IPS-18c (cell line): Measurements from ENCODE around the gene HIPK1.
"Not testable (repeated sequence)": the region's sequence is repeated elsewhere in the genome, so short reads cannot be mapped to it uniquely, and the experiment has no call there.

Experiments used
- H3K4me3 ChIP-seq: 2 replicates; pipeline ENCODE4 v1.7.0; 2013; ENCODE audit warnings: low read depth, mild to moderate bottlenecking, low read length, moderate library complexity; ENCODE audit not compliant: insufficient read depth
- H3K9me3 ChIP-seq: one replicate; pipeline ENCODE4 v1.6.1; 2013; ENCODE audit warnings: mild to moderate bottlenecking, low read length, moderate library complexity; ENCODE audit not compliant: control insufficient read depth, insufficient read depth

The HIPK1 gene

GRCh38 chr1:113934511-113935055, 5.5 kb downstream of the HIPK1 start:
- no peaks in the 10 kb centered on the region for H3K9me3 ChIP-seq
- no peak overlapping the region for H3K4me3 ChIP-seq

GRCh38 chr1:113935176-113935575, 6.1 kb downstream of the HIPK1 start:
- no peak overlapping the region for H3K4me3 ChIP-seq
- no peaks in the 10 kb centered on the region for H3K9me3 ChIP-seq

- H3K4me3 ChIP-seq = no peak overlapping the region
- H3K9me3 ChIP-seq = peaks cover 2% of the 10 kb centered on the region
Measured at GRCh38 chr1:113935970-113936369, 6.8 kb downstream of the HIPK1 start.

GRCh38 chr1:113937146-113937545, 8.0 kb downstream of the HIPK1 start:
- H3K9me3 ChIP-seq = peaks cover 2% of the 10 kb centered on the region
- no peak overlapping the region for H3K4me3 ChIP-seq

GRCh38 chr1:113938192-113938591, 9.1 kb downstream of the HIPK1 start:
- H3K9me3 ChIP-seq = peaks cover 2% of the 10 kb centered on the region
- no peak overlapping the region for H3K4me3 ChIP-seq

- Histone ChIP-seq H3K9me3 (peaks cover 2% of the 10 kb centered on the region), H3K4me3 (no peak overlapping the region)
Measured at GRCh38 chr1:113940365-113941244, 11.5 kb downstream of the HIPK1 start.

- H3K9me3 ChIP-seq = peaks cover 2% of the 10 kb centered on the region
- H3K4me3 ChIP-seq = no peak overlapping the region
Measured at GRCh38 chr1:113941245-113941559, 12.1 kb downstream of the HIPK1 start.

- Histone ChIP-seq H3K4me3 (no peak overlapping the region), H3K9me3 (peaks cover 2% of the 10 kb centered on the region)
Measured at GRCh38 chr1:113942527-113942926, 13.4 kb downstream of the HIPK1 start.

- peaks cover 2% of the 10 kb centered on the region for H3K9me3 ChIP-seq
- no peak overlapping the region for H3K4me3 ChIP-seq
Measured at GRCh38 chr1:113943028-113943811, 14.1 kb downstream of the HIPK1 start.

GRCh38 chr1:113945329-113945728, 16.2 kb downstream of the HIPK1 start:
- Histone ChIP-seq H3K4me3 (no peak overlapping the region), H3K9me3 (peaks cover 2% of the 10 kb centered on the region)

- no peaks in the 10 kb centered on the region for H3K9me3 ChIP-seq
- no peak overlapping the region for H3K4me3 ChIP-seq
Measured at GRCh38 chr1:113946112-113946511, 17.0 kb downstream of the HIPK1 start.

- Histone ChIP-seq H3K9me3 (no peaks in the 10 kb centered on the region), H3K4me3 (no peak overlapping the region)
Measured at GRCh38 chr1:113946678-113947387, 17.7 kb downstream of the HIPK1 start.

GRCh38 chr1:113947388-113948107, 18.4 kb downstream of the HIPK1 start:
- H3K4me3 ChIP-seq = no peak overlapping the region

GRCh38 chr1:113948151-113948550, 19.0 kb downstream of the HIPK1 start:
- not testable (repeated sequence) for H3K4me3 ChIP-seq, H3K9me3 ChIP-seq

More at GRCh38 chr1:113947388-113948107, 18.4 kb downstream of the HIPK1 start:
- H3K9me3 ChIP-seq = no peaks in the 10 kb centered on the region

GRCh38 chr1:113949007-113949406, 19.9 kb downstream of the HIPK1 start:
- H3K9me3 ChIP-seq = no peaks in the 10 kb centered on the region
- no peak overlapping the region for H3K4me3 ChIP-seq

GRCh38 chr1:113950908-113951307, 21.8 kb downstream of the HIPK1 start:
- Histone ChIP-seq H3K4me3 (no peak overlapping the region), H3K9me3 (no peaks in the 10 kb centered on the region)

GRCh38 chr1:113951719-113952118, 22.6 kb downstream of the HIPK1 start:
- no peaks in the 10 kb centered on the region for H3K9me3 ChIP-seq
- no peak overlapping the region for H3K4me3 ChIP-seq
